ENCODE measurements around the gene TXNDC16. TPM values are rescaled to one million over a fixed set of nuclear protein-coding genes. Genes with fewer than 3 reads are reported as not detected.
"Not testable (repeated sequence)": the region's sequence is repeated elsewhere in the genome, so short reads cannot be mapped to it uniquely, and the experiment has no call there.

Gene TXNDC16, protein sequence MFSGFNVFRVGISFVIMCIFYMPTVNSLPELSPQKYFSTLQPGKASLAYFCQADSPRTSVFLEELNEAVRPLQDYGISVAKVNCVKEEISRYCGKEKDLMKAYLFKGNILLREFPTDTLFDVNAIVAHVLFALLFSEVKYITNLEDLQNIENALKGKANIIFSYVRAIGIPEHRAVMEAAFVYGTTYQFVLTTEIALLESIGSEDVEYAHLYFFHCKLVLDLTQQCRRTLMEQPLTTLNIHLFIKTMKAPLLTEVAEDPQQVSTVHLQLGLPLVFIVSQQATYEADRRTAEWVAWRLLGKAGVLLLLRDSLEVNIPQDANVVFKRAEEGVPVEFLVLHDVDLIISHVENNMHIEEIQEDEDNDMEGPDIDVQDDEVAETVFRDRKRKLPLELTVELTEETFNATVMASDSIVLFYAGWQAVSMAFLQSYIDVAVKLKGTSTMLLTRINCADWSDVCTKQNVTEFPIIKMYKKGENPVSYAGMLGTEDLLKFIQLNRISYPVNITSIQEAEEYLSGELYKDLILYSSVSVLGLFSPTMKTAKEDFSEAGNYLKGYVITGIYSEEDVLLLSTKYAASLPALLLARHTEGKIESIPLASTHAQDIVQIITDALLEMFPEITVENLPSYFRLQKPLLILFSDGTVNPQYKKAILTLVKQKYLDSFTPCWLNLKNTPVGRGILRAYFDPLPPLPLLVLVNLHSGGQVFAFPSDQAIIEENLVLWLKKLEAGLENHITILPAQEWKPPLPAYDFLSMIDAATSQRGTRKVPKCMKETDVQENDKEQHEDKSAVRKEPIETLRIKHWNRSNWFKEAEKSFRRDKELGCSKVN
- total RNA-seq: 1 to 10 TPM; 4.0 to 5.2 TPM

GRCh38 chr14:52552063-52552988, at the start of gene TXNDC16, which contains the start of gene GPR137C:
TSS of gene TXNDC16 (minus strand) at chr14:52552505. CDS start at chr14:52543557, 8,948 bp downstream.
TSS of gene GPR137C (plus strand) at chr14:52552836. CDS start at chr14:52553148, 312 bp downstream.
- DNase-seq (peak; percentile 100), ATAC-seq (peak; percentile 96)
- intact Hi-C loops (cut with DNase I, micrococcal nuclease): loop anchor here (1.0 to 10.0 kb wide), 14 partner anchors 22 to 1844 kb away; partner anchors contain the start of genes GNPNAT1 (in 2 of the 2), PSMC6 (in 2 of the 2), STYX (in 2 of the 2) and CDKN3 (in 1 of the 2)
- H3K9me3 Mint-ChIP-seq (ENCODE audit: low read depth): no peaks in the 10 kb centered on the region
- peak within 1 kb of the TSS; percentile 86 for H3K27ac Mint-ChIP-seq
- H3K4me1 Mint-ChIP-seq: peaks cover 18% of the 10 kb centered on the region
- H3K36me3 Mint-ChIP-seq (ENCODE audit: low read depth): no peaks in the 10 kb centered on the region
- ChIA-PET POLR2A (interaction anchor here (1.0 kb wide), 1 partner anchor 9 kb away, joined by 5 read pairs; no protein-coding TSS in a partner anchor), CTCF (interaction anchor here (0.6 to 1.9 kb wide), 10 partner anchors 9 to 574 kb away, joined by 3 to 7 read pairs (median 3); partner anchors contain the start of gene PTGDR)
- H3K27me3 Mint-ChIP-seq: peaks cover 4% of the 10 kb centered on the region
- peak within 1 kb of the TSS; percentile 85 for H3K4me3 Mint-ChIP-seq

DNA sequence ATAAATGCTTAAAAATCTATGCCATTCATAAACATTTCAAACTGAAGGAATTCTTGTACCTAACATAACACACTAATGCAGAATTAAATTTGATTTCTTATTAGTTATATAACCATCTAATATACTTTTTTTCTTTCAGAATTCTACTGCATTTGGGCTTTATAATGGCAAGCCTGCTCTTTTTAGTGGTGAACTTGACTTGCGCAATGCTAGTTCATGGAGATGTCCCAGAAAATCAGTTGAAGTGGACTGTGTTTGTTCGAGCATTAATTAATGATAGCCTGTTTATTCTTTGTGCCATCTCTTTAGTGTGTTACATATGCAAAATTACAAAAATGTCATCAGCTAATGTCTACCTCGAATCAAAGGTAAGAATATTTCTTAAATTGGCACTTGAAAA, 47.7 kb upstream of the TXNDC16 start:
- intact Hi-C loops (cut with DNase I, micrococcal nuclease): no loop called here
- no peak overlapping the region for H3K4me3 Mint-ChIP-seq
- CTCF ChIA-PET: no interaction called here
- ATAC-seq (no peak), DNase-seq (no peak)
- peaks cover 3% of the 10 kb centered on the region for H3K4me1 Mint-ChIP-seq
- H3K27me3 Mint-ChIP-seq: peaks cover 2% of the 10 kb centered on the region
- no peaks in the 10 kb centered on the region for H3K36me3 Mint-ChIP-seq (ENCODE audit: low read depth)
- POLR2A ChIA-PET: no interaction called here
- no peak overlapping the region for H3K27ac Mint-ChIP-seq
- peaks cover 5% of the 10 kb centered on the region for H3K9me3 Mint-ChIP-seq (ENCODE audit: low read depth)

- no peak overlapping the region for H3K4me3 Mint-ChIP-seq
- no peak for DNase-seq
- ATAC-seq: no peak
- H3K27me3 Mint-ChIP-seq: peaks cover 2% of the 10 kb centered on the region
- H3K27ac Mint-ChIP-seq: no peak overlapping the region
- peaks cover 11% of the 10 kb centered on the region for H3K9me3 Mint-ChIP-seq (ENCODE audit: low read depth)
- CTCF ChIA-PET: interaction anchor here (0.6 to 1.7 kb wide), 2 partner anchors 36 to 58 kb away, joined by 3 read pairs; no protein-coding TSS in a partner anchor
- POLR2A ChIA-PET: no interaction called here
- intact Hi-C loops (cut with DNase I, micrococcal nuclease): no loop called here
- peaks cover 3% of the 10 kb centered on the region for H3K4me1 Mint-ChIP-seq
- H3K36me3 Mint-ChIP-seq (ENCODE audit: low read depth): no peaks in the 10 kb centered on the region
Observed at GRCh38 chr14:52598568-52598967, 46.3 kb upstream of the TXNDC16 start.

DNA sequence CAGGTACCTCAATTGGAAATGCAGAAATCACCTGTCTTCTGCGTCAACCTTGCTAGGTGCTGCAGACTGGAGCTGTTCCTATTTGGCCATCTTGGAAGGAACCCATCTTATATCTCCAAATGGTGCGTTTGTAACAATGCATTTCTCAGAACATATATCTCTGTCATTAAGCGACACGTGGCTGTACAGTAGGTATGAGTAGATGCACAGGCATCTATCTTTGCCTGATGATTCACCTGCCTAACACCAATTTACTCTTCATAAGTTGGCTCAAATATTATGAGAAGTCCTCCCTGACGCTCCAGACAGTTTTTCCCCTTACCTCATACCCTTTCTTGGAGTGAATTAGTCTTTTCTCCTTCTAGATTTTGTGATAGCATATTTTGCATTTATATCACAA, 44.6 kb upstream of the TXNDC16 start:
- Mint-ChIP-seq H3K4me1 (no peaks in the 10 kb centered on the region), H3K27ac (no peak overlapping the region), H3K27me3 (peaks cover 2% of the 10 kb centered on the region), H3K9me3 (ENCODE audit: low read depth) (peaks cover 11% of the 10 kb centered on the region), H3K36me3 (ENCODE audit: low read depth) (peaks cover 2% of the 10 kb centered on the region), H3K4me3 (no peak overlapping the region)
- intact Hi-C loops (cut with DNase I, micrococcal nuclease): no loop called here
- ATAC-seq (no peak), DNase-seq (no peak)
- POLR2A ChIA-PET: no interaction called here
- CTCF ChIA-PET: interaction anchor here (0.6 kb wide), 1 partner anchor 99 kb away, joined by 3 read pairs; no protein-coding TSS in a partner anchor

GRCh38 chr14:52596320-52596719, 44.0 kb upstream of the TXNDC16 start:
- intact Hi-C loops (cut with DNase I, micrococcal nuclease): no loop called here
- DNase-seq: no peak
- ChIA-PET POLR2A (no interaction called here), CTCF (interaction anchor here (0.6 kb wide), 1 partner anchor 159 kb away, joined by 5 read pairs; no protein-coding TSS in a partner anchor)
- H3K4me1 Mint-ChIP-seq: no peaks in the 10 kb centered on the region
- H3K4me3 Mint-ChIP-seq: no peak overlapping the region
- ATAC-seq: no peak
- peaks cover 2% of the 10 kb centered on the region for H3K27me3 Mint-ChIP-seq
- peaks cover 2% of the 10 kb centered on the region for H3K36me3 Mint-ChIP-seq (ENCODE audit: low read depth)
- H3K9me3 Mint-ChIP-seq (ENCODE audit: low read depth): peaks cover 11% of the 10 kb centered on the region
- no peak overlapping the region for H3K27ac Mint-ChIP-seq

DNA sequence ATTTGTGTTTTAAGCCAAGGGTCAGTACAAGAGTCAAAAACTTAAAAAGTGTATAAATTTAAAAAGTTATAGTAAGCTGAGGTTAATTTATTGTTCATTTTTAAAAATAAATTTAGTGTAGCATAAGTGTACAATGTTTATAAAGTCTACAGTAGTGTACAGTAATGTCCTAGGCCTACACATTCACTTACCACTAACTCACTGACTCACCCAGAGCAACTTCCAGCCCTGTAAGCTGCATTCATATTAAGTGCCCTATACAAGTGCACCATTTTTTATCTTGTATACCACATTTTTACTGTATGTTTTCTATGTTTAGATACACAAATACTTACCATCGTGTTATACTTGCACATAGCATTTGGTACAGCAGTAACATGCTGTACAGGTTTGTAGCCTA, 38.0 kb upstream of the TXNDC16 start:
- DNase-seq (no peak), ATAC-seq (no peak)
- H3K36me3 Mint-ChIP-seq (ENCODE audit: low read depth): peaks cover 2% of the 10 kb centered on the region
- H3K4me1 Mint-ChIP-seq: no peaks in the 10 kb centered on the region
- ChIA-PET POLR2A (no interaction called here), CTCF (no interaction called here)
- intact Hi-C loops (cut with DNase I, micrococcal nuclease): no loop called here
- peaks cover 10% of the 10 kb centered on the region for H3K9me3 Mint-ChIP-seq (ENCODE audit: low read depth)
- H3K27me3 Mint-ChIP-seq: no peaks in the 10 kb centered on the region
- no peak overlapping the region for H3K27ac Mint-ChIP-seq
- H3K4me3 Mint-ChIP-seq: no peak overlapping the region

GRCh38 chr14:52589646-52590045, 37.3 kb upstream of the TXNDC16 start:
- ChIA-PET CTCF (no interaction called here), POLR2A (no interaction called here)
- Mint-ChIP-seq H3K4me1 (no peaks in the 10 kb centered on the region), H3K4me3 (no peak overlapping the region), H3K9me3 (ENCODE audit: low read depth) (peaks cover 5% of the 10 kb centered on the region), H3K36me3 (ENCODE audit: low read depth) (peaks cover 2% of the 10 kb centered on the region), H3K27me3 (no peaks in the 10 kb centered on the region), H3K27ac (no peak overlapping the region)
- DNase-seq (no peak), ATAC-seq (no peak)
- intact Hi-C loops (cut with DNase I, micrococcal nuclease): no loop called here

- ChIA-PET POLR2A (no interaction called here), CTCF (interaction anchor here (1.3 kb wide), 1 partner anchor 20 kb away, joined by 5 read pairs; no protein-coding TSS in a partner anchor)
- no peaks in the 10 kb centered on the region for H3K27me3 Mint-ChIP-seq
- no peak overlapping the region for H3K27ac Mint-ChIP-seq
- intact Hi-C loops (cut with DNase I, micrococcal nuclease): no loop called here
- H3K4me1 Mint-ChIP-seq: no peaks in the 10 kb centered on the region
- H3K9me3 Mint-ChIP-seq (ENCODE audit: low read depth): no peaks in the 10 kb centered on the region
- no peaks in the 10 kb centered on the region for H3K36me3 Mint-ChIP-seq (ENCODE audit: low read depth)
- H3K4me3 Mint-ChIP-seq: no peak overlapping the region
- no peak for DNase-seq
- no peak for ATAC-seq
Observed at GRCh38 chr14:52583544-52583943, 31.2 kb upstream of the TXNDC16 start.

GRCh38 chr14:52575858-52576257, 23.6 kb upstream of the TXNDC16 start:
- Mint-ChIP-seq H3K4me1 (no peaks in the 10 kb centered on the region), H3K4me3 (no peak overlapping the region), H3K27ac (no peak overlapping the region), H3K36me3 (ENCODE audit: low read depth) (peaks cover 1% of the 10 kb centered on the region), H3K27me3 (peaks cover 4% of the 10 kb centered on the region), H3K9me3 (ENCODE audit: low read depth) (peaks cover 14% of the 10 kb centered on the region)
- ChIA-PET POLR2A (no interaction called here), CTCF (interaction anchor here (1.6 kb wide), 1 partner anchor 14 kb away, joined by 4 read pairs; no protein-coding TSS in a partner anchor)
- intact Hi-C loops (cut with DNase I, micrococcal nuclease): no loop called here
- DNase-seq (no peak), ATAC-seq (no peak)

DNA sequence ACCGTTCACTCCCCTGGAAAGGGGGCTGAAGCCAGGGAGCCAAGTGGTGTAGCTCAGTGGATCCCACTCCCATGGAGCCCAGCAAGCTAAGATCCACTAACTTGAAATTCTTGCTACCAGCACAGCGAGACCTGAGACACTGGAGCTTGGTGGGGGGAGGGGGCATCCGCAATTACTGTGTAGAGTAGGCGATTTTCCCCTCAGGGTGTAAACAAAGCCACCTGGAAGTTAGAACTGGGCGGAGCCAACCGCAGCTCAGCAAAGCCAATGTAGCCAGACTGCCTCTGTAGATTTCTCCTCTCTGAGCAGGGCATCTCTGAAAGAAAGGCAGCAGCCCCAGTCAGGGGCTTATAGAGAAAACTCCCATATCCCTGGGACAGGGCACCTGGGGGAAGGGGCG, 16.1 kb upstream of the TXNDC16 start:
- H3K27ac Mint-ChIP-seq; POLR2A ChIA-PET; intact Hi-C loops (cut with DNase I, micrococcal nuclease): not testable (repeated sequence)

More for the DNA sequence above, 16.1 kb upstream of the TXNDC16 start:
- ATAC-seq; H3K4me1 Mint-ChIP-seq; H3K4me3 Mint-ChIP-seq; H3K27me3 Mint-ChIP-seq; CTCF ChIA-PET; H3K36me3 Mint-ChIP-seq (ENCODE audit: low read depth); DNase-seq: not testable (repeated sequence)
- H3K9me3 Mint-ChIP-seq (ENCODE audit: low read depth): peaks cover 26% of the 10 kb centered on the region

Data from activated CD4-positive, alpha-beta T cell treated with anti-CD3 and anti-CD28 coated beads for 36 hours (primary cell).